Testis (tissue), 2 donors: Measurements from ENCODE around the gene GRID1.

Source experiments
- POLR2A ChIP-seq: fragments of 450-650 bp; IDR thresholded peaks from one replicate; pipeline ENCODE4 v1.6.1; 2017; ENCODE audit warnings: antibody characterized with exemption, mild to moderate bottlenecking, moderate library complexity
- TF ChIP-seq, protein P1 (sequence below), 3 experiments: fragments of 450-650 bp in 2 of 3; fragments of 200-600 bp in 1 of 3; sonication (generic) in 1 of 3; IDR thresholded peaks; one replicate each; pipeline ENCODE4 v1.5.1; 2016 to 2019; ENCODE audit warnings: antibody characterized with exemption in 3 of 3, mild to moderate bottlenecking in 2 of 3, moderate library complexity in 1 of 3

DNA sequence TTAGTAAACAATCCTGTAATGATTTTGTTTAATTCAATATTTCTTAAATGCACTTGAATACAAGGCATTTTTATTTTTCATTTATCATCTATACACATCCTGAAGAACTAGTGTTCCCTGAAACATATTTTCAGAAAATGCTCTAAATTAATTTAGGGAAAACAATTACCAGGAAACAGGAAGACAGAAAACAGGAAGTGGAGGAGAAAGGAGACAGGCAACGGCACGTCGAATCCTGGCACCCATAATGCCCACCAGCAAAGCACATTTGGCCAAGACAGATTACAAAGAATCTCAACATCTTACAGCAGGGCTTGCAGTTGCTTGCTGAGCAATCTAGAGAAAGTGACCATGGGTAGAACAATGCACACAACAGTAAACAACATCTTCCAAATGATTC, 571.1 kb downstream of the GRID1 start:
- TF ChIP-seq, protein P1, sequence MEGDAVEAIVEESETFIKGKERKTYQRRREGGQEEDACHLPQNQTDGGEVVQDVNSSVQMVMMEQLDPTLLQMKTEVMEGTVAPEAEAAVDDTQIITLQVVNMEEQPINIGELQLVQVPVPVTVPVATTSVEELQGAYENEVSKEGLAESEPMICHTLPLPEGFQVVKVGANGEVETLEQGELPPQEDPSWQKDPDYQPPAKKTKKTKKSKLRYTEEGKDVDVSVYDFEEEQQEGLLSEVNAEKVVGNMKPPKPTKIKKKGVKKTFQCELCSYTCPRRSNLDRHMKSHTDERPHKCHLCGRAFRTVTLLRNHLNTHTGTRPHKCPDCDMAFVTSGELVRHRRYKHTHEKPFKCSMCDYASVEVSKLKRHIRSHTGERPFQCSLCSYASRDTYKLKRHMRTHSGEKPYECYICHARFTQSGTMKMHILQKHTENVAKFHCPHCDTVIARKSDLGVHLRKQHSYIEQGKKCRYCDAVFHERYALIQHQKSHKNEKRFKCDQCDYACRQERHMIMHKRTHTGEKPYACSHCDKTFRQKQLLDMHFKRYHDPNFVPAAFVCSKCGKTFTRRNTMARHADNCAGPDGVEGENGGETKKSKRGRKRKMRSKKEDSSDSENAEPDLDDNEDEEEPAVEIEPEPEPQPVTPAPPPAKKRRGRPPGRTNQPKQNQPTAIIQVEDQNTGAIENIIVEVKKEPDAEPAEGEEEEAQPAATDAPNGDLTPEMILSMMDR (IDR thresholded peaks at IDR 0.05) = no peak
- no peak for TF ChIP-seq POLR2A
